Coronary artery (tissue), 2 donors: ENCODE data around the gene NBEA.

Experiments
- DNase-seq: peaks from one replicate; pipeline ENCODE4 v3.0.0-alpha.2; 2017; ENCODE audit warnings: low spot score
- H3K27ac ChIP-seq, 2 donors: fragments of 200-600 bp; sonication (generic); one replicate each; pipeline ENCODE4 v1.5.1; 2016 to 2019
- H3K4me3 ChIP-seq: fragments of 200-600 bp; sonication (generic); 2 replicates; pipeline ENCODE4 v1.5.1; 2016; ENCODE audit warnings: mild to moderate bottlenecking, moderate library complexity
- TF ChIP-seq, protein P1 (sequence below): fragments of 200-600 bp; sonication (generic); IDR thresholded peaks from one replicate; pipeline ENCODE4 v1.5.1; 2019; ENCODE audit warnings: antibody characterized with exemption

Gene NBEA

DNA sequence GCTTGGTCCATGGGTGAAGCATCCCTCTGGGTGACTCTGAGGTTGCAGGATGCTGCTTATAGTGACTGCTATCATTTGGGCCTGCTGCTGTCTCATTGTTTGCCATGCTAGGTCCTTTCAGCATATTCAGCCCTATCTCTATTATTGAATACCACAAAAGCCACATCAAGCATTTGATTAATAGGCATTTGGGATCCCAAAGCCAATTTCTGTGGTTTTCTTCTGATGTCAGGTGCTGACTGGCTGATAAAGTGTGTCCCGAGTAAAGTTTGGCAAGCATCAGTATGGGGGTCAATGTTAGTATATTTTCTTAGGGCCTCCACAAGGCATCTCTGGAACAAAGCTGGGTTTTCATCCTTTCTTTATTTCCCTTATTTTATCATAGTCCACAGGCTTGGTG lies 204.6 kb downstream of the NBEA start:
- DNase-seq, result no peak
- TF ChIP-seq, protein P1, sequence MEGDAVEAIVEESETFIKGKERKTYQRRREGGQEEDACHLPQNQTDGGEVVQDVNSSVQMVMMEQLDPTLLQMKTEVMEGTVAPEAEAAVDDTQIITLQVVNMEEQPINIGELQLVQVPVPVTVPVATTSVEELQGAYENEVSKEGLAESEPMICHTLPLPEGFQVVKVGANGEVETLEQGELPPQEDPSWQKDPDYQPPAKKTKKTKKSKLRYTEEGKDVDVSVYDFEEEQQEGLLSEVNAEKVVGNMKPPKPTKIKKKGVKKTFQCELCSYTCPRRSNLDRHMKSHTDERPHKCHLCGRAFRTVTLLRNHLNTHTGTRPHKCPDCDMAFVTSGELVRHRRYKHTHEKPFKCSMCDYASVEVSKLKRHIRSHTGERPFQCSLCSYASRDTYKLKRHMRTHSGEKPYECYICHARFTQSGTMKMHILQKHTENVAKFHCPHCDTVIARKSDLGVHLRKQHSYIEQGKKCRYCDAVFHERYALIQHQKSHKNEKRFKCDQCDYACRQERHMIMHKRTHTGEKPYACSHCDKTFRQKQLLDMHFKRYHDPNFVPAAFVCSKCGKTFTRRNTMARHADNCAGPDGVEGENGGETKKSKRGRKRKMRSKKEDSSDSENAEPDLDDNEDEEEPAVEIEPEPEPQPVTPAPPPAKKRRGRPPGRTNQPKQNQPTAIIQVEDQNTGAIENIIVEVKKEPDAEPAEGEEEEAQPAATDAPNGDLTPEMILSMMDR, result no peak

DNA sequence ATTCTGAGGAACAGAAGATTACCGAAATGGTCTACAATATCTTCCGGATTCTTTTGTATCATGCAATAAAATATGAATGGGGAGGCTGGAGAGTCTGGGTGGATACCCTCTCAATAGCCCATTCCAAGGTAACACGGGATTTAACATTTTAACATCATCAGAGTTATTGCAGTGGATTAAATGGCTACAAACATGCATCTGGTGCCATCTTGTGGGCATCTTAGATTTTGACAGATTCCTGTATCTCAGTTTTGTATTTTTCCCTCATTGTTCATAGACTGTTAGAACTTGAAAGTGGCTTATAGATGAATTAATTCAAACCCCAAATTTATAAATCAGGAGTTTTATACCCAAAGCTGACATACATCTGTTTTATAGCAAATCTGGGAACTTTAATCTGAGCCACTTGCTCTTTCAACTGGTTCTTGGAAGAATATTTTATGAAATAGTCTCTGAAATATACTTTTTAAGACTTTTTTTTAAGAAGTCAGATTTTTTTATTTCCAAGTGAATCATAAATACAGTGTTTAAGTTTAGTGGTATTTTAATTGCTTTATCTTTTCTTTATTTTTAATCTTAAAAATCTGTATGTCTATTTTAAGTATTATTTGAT lies 215.2 kb downstream of the NBEA start:
- TF ChIP-seq, protein P1, result peak; percentile 31
- DNase-seq, result no peak
- Histone ChIP-seq H3K4me3 (no peak overlapping the region), H3K27ac (no peak overlapping the region)

More for the DNA sequence above, 204.6 kb downstream of the NBEA start:
- Histone ChIP-seq H3K27ac (no peak overlapping the region), H3K4me3 (no peak overlapping the region)

DNA sequence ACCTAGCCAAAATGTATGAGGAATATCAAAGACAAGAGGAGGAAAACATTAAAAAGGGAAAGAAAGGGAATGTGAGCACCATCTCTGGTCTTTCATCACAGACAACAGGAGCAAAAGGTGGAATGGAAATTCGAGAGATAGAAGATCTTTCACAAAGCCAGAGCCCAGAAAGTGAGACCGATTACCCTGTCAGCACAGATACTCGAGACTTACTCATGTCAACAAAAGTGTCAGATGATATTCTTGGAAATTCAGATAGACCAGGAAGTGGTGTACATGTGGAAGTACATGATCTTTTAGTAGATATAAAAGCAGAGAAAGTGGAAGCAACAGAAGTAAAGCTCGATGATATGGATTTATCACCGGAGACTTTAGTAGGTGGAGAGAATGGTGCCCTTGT lies 217.0 kb downstream of the NBEA start:
- DNase-seq, result no peak
- Histone ChIP-seq H3K4me3 (no peak overlapping the region), H3K27ac (no peak overlapping the region)
- TF ChIP-seq, protein P1, result no peak

DNA sequence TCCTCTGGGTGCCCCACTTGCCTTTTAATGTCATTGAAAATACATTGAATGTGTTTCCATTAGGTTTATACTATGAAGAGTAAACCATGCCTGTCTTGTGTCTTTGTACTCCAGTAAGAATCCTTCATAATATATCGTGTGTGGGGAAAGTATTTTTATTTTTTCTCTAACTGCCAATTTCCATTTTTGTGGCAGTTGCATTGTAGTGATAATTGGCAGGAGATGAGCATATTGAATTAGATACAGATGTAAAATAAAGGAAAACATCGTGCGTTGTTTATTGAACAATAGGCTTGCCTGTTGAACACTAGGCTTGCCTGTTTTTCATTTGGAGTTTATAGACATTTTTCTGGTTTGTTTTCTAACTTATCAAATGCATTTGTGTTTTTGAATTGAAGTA lies 218.8 kb downstream of the NBEA start:
- H3K27ac ChIP-seq, result no peak overlapping the region
- TF ChIP-seq, protein P1, result no peak
- H3K4me3 ChIP-seq, result no peak overlapping the region
- no peak for DNase-seq

DNA sequence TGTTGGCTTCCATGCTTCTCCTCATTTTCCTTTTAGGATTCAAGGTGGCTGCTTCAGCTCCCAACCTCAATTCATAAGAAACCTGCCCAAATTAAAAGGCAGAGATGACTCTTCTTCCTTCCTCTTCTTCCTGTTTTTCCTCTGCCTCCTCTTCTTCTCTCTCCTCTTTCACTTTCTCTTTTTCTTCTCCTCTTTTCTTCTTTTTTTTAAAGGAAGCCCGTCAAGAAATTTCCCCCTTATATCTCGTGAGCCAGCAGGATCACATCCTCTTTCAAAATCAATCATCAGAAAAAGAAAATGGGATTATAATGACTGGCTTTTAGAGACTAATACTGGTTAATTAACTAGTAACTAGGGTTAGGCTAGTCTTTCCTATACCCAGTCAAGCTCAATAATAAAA lies 220.3 kb downstream of the NBEA start:
- TF ChIP-seq, protein P1, result no peak
- no peak for DNase-seq
- Histone ChIP-seq H3K27ac (no peak overlapping the region), H3K4me3 (no peak overlapping the region)

DNA sequence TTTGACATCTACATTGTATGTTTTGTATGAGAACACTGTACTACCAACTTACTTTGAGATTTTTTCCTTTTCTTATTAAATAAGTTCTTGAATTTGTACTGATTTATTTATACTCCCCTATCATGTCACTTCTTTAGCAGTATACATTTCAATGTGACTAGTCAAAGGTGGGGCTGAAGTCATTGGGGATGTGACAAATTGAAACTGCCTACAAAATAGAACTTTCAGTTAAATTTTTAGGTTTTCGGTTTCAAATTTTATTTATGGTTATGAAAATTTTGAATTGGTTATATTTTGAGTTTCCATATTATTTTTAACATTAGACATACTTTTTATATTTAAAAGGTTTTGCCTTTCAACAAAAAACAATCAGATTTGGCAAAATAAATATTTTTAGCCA lies 221.6 kb downstream of the NBEA start:
- no peak overlapping the region for H3K27ac ChIP-seq
- no peak overlapping the region for H3K4me3 ChIP-seq
- DNase-seq, result no peak
- TF ChIP-seq, protein P1, result no peak

DNA sequence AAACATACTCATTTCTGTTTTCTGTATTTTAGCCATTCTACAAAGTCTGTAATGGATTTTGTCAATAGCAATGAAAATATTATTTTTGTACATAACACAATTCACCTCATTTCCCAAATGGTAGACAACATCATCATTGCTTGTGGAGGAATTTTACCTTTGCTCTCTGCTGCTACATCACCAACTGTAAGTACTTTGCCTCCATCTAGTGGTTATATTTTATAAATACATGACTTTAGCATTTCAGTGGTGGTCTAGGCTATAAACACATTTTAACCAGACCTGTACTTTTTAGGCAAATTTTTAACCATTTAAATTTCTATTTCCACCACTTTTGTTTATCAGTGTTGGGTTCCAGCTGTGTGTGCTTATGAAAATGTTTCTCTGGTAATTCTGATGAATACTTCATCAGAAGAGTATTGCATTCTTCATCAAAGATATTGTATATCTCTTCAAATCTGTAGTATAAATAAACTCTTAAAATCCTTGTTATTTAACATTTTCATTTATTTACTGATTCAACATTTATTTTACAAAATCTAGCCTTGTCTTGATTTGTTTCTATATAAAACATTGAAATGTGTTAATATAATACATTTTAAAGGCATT lies 222.4 kb downstream of the NBEA start:
- Histone ChIP-seq H3K27ac (no peak overlapping the region), H3K4me3 (no peak overlapping the region)
- no peak for DNase-seq
- TF ChIP-seq, protein P1, result peak; percentile 54
